Thyroid gland (tissue), 4 donors: ENCODE measurements around the gene ANGPT4. TPM values are rescaled to one million over a fixed set of nuclear protein-coding genes. Genes with fewer than 3 reads are reported as not detected.
"Not testable (repeated sequence)": the region's sequence is repeated elsewhere in the genome, so short reads cannot be mapped to it uniquely, and the experiment has no call there.

Experiments used
- DNase-seq, 2 donors: peaks; one replicate each; pipeline ENCODE4 v3.0.0-alpha.2; 2019
- H3K27ac ChIP-seq, 3 donors: fragments of 200-600 bp; sonication (generic); 1 replicate in 2 of 3; 2 replicates in 1 of 3; pipeline ENCODE4 v1.5.1; 2016 to 2019; ENCODE audit warnings: mild to moderate bottlenecking in 1 of 3, moderate library complexity in 1 of 3
- H3K27me3 ChIP-seq: fragments of 200-600 bp; sonication (generic); one replicate; pipeline ENCODE4 v1.5.1; 2019
- H3K36me3 ChIP-seq, 2 donors: fragments of 200-600 bp; sonication (generic); one replicate each; pipeline ENCODE4 v1.5.1; 2016 to 2019
- H3K4me1 ChIP-seq, 2 donors: fragments of 200-600 bp; sonication (generic); one replicate each; pipeline ENCODE4 v1.5.1; 2017 to 2019
- H3K4me3 ChIP-seq, 3 donors: fragments of 200-600 bp; sonication (generic); replicated peaks in 1 of 3; 1 replicate in 2 of 3; 2 replicates in 1 of 3; pipeline ENCODE4 v1.5.1; 2016; ENCODE audit warnings: mild to moderate bottlenecking in 1 of 3
- H3K9me3 ChIP-seq: fragments of 200-600 bp; sonication (generic); one replicate; pipeline ENCODE4 v1.5.1; 2017
- POLR2A ChIP-seq, 2 donors: fragments of 450-650 bp; IDR thresholded peaks; one replicate each; pipeline ENCODE4 v1.6.1; 2017; ENCODE audit warnings: antibody characterized with exemption in 2 of 2, mild to moderate bottlenecking in 2 of 2, moderate library complexity in 1 of 2
- WGBS, 2 donors: methylation state at CpG; one replicate each; pipeline ENCODE4 v1.1.5; 2017; 5-methylcytosine and 5-hydroxymethylcytosine counted together
- intact Hi-C: fragments of 100-400 bp; cut with DNase I; formaldehyde crosslinking; loops from one replicate; pipeline ENCODE4 v1.15.1; 2023
- total RNA-seq, 4 donors: library from RNA; depleted of rRNA; stranded (reverse); fragments of >200 nt; gene quantifications; one replicate each; pipeline ENCODE4 v1.2.3, GENCODE V29; 2016
- TF ChIP-seq, protein P1 (sequence below), 6 experiments: fragments of 200-600 bp in 3 of 6; fragments of 450-650 bp in 3 of 6; sonication (generic) in 3 of 6; IDR thresholded peaks; one replicate each; pipeline ENCODE4 v1.5.1; 2016 to 2019; ENCODE audit warnings: antibody characterized with exemption in 6 of 6, mild to moderate bottlenecking in 2 of 6, inconsistent platforms in 1 of 6, moderate library complexity in 1 of 6

ANGPT4 gene
- total RNA-seq, 4 donors from 2014 or later = 0.40 to 3.8 (median 3.2) TPM

DNA sequence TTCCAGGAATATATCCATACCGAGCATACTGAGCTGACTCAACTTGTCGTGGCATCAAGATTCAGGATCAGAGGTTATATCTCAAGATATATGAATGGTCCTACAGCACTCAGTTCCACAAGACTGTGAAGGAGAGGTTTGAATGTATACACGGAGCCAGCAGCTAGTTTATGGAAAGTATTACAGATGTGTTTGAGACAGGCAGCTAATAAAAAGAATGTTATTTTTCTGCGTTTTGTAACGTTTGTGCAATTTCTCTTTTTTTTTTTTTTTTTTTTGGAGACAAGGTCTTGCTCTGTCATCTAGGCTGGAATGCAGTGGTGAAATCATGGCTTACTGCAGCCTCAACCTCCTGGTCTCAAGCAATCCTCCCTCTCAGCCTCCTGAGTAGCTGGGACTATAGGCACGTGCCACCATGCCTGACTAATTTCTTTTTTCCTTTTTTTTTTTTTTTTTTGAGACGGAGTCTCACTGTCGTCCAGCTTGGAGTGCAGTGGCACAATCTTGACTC is 86.1 kb downstream of the ANGPT4 start:
- no peaks in the 10 kb centered on the region for H3K36me3 ChIP-seq
- H3K27ac ChIP-seq = no peak overlapping the region
- H3K4me1 ChIP-seq = peaks cover 8 to 9% of the 10 kb centered on the region in 2 donors
- DNase-seq = no peak
- no peak overlapping the region for H3K4me3 ChIP-seq
- TF ChIP-seq, protein P1, sequence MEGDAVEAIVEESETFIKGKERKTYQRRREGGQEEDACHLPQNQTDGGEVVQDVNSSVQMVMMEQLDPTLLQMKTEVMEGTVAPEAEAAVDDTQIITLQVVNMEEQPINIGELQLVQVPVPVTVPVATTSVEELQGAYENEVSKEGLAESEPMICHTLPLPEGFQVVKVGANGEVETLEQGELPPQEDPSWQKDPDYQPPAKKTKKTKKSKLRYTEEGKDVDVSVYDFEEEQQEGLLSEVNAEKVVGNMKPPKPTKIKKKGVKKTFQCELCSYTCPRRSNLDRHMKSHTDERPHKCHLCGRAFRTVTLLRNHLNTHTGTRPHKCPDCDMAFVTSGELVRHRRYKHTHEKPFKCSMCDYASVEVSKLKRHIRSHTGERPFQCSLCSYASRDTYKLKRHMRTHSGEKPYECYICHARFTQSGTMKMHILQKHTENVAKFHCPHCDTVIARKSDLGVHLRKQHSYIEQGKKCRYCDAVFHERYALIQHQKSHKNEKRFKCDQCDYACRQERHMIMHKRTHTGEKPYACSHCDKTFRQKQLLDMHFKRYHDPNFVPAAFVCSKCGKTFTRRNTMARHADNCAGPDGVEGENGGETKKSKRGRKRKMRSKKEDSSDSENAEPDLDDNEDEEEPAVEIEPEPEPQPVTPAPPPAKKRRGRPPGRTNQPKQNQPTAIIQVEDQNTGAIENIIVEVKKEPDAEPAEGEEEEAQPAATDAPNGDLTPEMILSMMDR (IDR thresholded peaks at IDR 0.05) = no peak
- TF ChIP-seq POLR2A (IDR thresholded peaks at IDR 0.05) = no peak
- no peaks in the 10 kb centered on the region for H3K27me3 ChIP-seq
- WGBS, 2 donors = 72 to 73% methylated on average over 8 of the region's 8 CpGs
- intact Hi-C loops = no loop called here
- no peaks in the 10 kb centered on the region for H3K9me3 ChIP-seq

DNA sequence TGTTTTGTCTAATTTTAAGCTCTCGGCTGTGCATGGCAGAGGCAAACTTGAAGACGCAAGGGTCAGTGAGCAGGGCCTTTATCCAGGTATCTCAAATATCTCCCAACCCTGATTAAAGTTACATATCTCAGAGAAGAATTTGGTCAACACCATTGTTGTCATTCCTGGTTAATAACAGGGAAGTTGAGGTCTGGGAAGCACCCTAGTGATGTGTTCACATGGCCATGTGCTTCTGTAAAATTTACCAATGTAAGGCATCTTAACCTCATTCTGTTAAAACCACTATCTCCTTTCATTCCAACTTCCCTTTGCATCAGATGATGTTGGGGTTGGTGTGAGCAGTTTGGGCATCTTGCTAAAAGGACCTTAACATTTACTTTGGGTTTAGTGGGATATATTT is 86.6 kb downstream of the ANGPT4 start:
- intact Hi-C loops = no loop called here
- Histone ChIP-seq H3K4me3 (no peak overlapping the region), H3K9me3 (no peaks in the 10 kb centered on the region), H3K4me1 (peaks cover 5% of the 10 kb centered on the region in 2 donors), H3K27ac (no peak overlapping the region), H3K36me3 (no peaks in the 10 kb centered on the region), H3K27me3 (no peaks in the 10 kb centered on the region)
- TF ChIP-seq, protein P1 (IDR thresholded peaks at IDR 0.05) = no peak
- no peak for TF ChIP-seq POLR2A (IDR thresholded peaks at IDR 0.05)
- no peak for DNase-seq
- 90 to 92% methylated on average over 2 of the region's 2 CpGs for WGBS, 2 donors

GRCh38 chr20:828987-829386 is 87.1 kb downstream of the ANGPT4 start:
- Histone ChIP-seq H3K4me1 (no peaks in the 10 kb centered on the region), H3K36me3 (no peaks in the 10 kb centered on the region), H3K4me3 (no peak overlapping the region), H3K27ac (no peak overlapping the region), H3K9me3 (no peaks in the 10 kb centered on the region), H3K27me3 (no peaks in the 10 kb centered on the region)
- DNase-seq = no peak
- no peak for TF ChIP-seq POLR2A (IDR thresholded peaks at IDR 0.05)
- TF ChIP-seq, protein P1 (IDR thresholded peaks at IDR 0.05) = no peak
- intact Hi-C loops = no loop called here
- WGBS, 2 donors = 61 to 65% methylated on average over 6 of the region's 6 CpGs

DNA sequence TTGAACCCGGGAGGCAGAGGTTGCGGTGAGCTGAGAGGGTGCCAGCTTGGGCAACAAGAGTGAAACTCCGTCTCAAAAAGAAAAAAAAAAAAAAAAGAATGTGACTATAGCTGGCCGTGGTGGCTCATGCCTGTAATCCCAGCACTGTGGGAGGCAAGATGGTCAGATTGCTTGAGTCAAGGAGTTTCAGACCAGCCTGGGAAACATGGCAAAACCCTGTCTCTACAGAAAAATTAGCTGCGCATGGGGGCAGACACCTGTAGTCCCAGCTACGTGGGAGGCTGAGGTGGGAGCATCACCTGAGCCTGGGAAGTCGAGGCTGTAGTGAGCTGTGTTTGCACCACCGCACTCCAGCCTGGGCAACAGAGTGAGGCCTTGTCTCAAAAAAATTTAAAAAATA is 88.2 kb downstream of the ANGPT4 start:
- DNase-seq, intact Hi-C loops, H3K27me3 ChIP-seq, H3K4me3 ChIP-seq, H3K4me1 ChIP-seq, H3K27ac ChIP-seq, H3K9me3 ChIP-seq, H3K36me3 ChIP-seq: not testable (repeated sequence)
- WGBS, 2 donors = 92 to 93% methylated on average over 8 of the region's 8 CpGs

DNA sequence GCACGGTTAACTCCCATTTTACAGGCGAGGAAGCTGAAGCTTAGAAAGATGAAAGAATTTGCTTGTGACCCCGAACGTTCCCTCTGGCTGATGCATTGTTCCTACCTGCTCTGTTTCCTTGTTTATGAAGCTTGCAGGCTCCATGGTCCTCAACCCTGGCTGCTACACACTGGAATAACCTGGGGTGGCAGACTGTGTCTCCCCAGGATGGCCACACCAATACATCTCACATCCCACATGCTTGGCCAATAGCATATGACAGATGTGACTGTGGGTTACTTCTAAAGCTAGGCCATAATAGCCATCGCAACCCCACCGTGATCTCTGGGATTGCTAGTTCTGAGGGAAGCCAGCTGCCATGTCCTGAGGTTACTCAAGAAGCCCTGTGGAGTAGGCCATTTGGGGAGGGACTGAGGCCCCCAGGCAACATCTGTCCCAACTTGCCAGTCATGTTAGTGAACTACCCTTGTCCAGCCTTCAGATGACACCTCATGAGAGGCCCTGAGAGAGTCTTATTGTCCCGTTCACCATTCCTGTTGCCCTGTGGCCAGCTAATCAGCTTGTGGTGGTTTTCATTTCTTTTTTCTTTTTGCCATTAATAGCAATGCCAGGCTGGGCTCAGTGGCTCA is 89.3 kb downstream of the ANGPT4 start:
- Histone ChIP-seq H3K27me3 (no peaks in the 10 kb centered on the region), H3K36me3 (no peaks in the 10 kb centered on the region), H3K4me1 (no peaks in the 10 kb centered on the region), H3K9me3 (no peaks in the 10 kb centered on the region), H3K4me3 (no peak overlapping the region), H3K27ac (no peak overlapping the region)
- intact Hi-C loops = no loop called here
- DNase-seq = no peak
- TF ChIP-seq, protein P1 (IDR thresholded peaks at IDR 0.05) = no peak
- TF ChIP-seq POLR2A (IDR thresholded peaks at IDR 0.05) = no peak
- 95 to 96% methylated on average over 7 of the region's 7 CpGs for WGBS, 2 donors
